Endothelial cell of umbilical vein (primary cell): ENCODE measurements around the gene JCHAIN. TPM values are rescaled to one million over a fixed set of nuclear protein-coding genes. Genes with fewer than 3 reads are reported as not detected.

Experiments
- BruUV-seq: library from RNA; stranded (reverse); fragments of 400-500 nt; replicated peaks from 2 replicates; lab custom pipeline; 2021; lab: Mats Ljungman, UMichigan
- CTCF ChIA-PET: fragments of 300-600, 350-600 bp; sonication (Branson Sonifier 250); formaldehyde crosslinking; loops from one replicate; lab custom pipeline; 2021; ENCODE audit warnings: antibody characterized with exemption, inconsistent platforms; lab: Charles Lee
- POLR2A ChIA-PET: fragments of 300-600, 350-600 bp; sonication (Branson Sonifier 250); formaldehyde crosslinking; loops from one replicate; lab custom pipeline; 2021; ENCODE audit warnings: antibody characterized with exemption, inconsistent platforms; lab: Charles Lee
- DNase-seq: peaks from one replicate; pipeline ENCODE4 v3.0.0-alpha.2; 2011; ENCODE audit warnings: low read depth, low spot score
- FAIRE-seq: peaks from 2 replicates; lab custom pipeline; 2011; peaks lifted over from hg19 to GRCh38; lab: Jason Lieb, UNC
- H2AFZ ChIP-seq: 2 replicates; pipeline ENCODE4 v1.6.0; 2012; ENCODE audit warnings: low read depth, low read length, control low read depth, inconsistent platforms
- H3K27ac ChIP-seq: 2 replicates; pipeline ENCODE4 v1.5.1; 2011; ENCODE audit warnings: low read depth, mild to moderate bottlenecking, control low read depth, low read length, moderate library complexity; ENCODE audit not compliant: insufficient read depth
- H3K27me3 ChIP-seq, 2 experiments: 2 replicates each; pipeline versions ENCODE4 v1.6.0 to v1.6.1; 2011; ENCODE audit warnings: low read length in 2 of 2, mixed read lengths in 1 of 2; ENCODE audit not compliant: control insufficient read depth in 2 of 2, insufficient read depth in 2 of 2
- H3K36me3 ChIP-seq, 2 experiments: 2 replicates in 1 of 2; 3 replicates in 1 of 2; pipeline ENCODE4 v1.5.1; 2011; ENCODE audit warnings: low read length in 2 of 2, mild to moderate bottlenecking in 1 of 2, moderate library complexity in 1 of 2; ENCODE audit not compliant: control insufficient read depth in 2 of 2, insufficient read depth in 2 of 2; ENCODE audit errors: extremely low read depth in 1 of 2
- H3K4me1 ChIP-seq: 3 replicates; pipeline ENCODE4 v1.5.1; 2011; ENCODE audit warnings: mild to moderate bottlenecking, low read length; ENCODE audit not compliant: control insufficient read depth, insufficient read depth; ENCODE audit errors: extremely low read depth
- H3K4me2 ChIP-seq: 2 replicates; pipeline ENCODE4 v1.6.1; 2011; ENCODE audit warnings: low read length, control low read depth, mixed read lengths; ENCODE audit not compliant: insufficient read depth
- H3K4me3 ChIP-seq, 3 experiments: fragments of 200-600 bp in 1 of 3; sonication (generic), shearing (Covaris generic) in 1 of 3; replicated peaks in 1 of 3; 2 replicates each; pipeline ENCODE4 v1.5.1; 2011 to 2016; ENCODE audit warnings: control low read depth in 3 of 3, low read length in 3 of 3, mild to moderate bottlenecking in 2 of 3, inconsistent platforms in 1 of 3, low read depth in 1 of 3, moderate library complexity in 1 of 3; ENCODE audit not compliant: insufficient read depth in 1 of 3
- H3K79me2 ChIP-seq: 2 replicates; pipeline ENCODE4 v1.6.0; 2012; ENCODE audit warnings: low read length, inconsistent platforms; ENCODE audit not compliant: control insufficient read depth, insufficient read depth
- H3K9ac ChIP-seq: replicated peaks from 2 replicates; pipeline ENCODE3; 2011; ENCODE audit warnings: low read length, control low read depth; ENCODE audit not compliant: insufficient read depth; ENCODE audit errors: extremely low read depth
- H3K9me1 ChIP-seq: replicated peaks from 3 replicates; pipeline ENCODE4 v1.6.0; 2011; ENCODE audit warnings: mild to moderate bottlenecking, low read length; ENCODE audit not compliant: control insufficient read depth, insufficient read depth; ENCODE audit errors: extremely low read depth
- H3K9me3 ChIP-seq: replicated peaks from 2 replicates; pipeline ENCODE4 v1.5.1; 2012; ENCODE audit warnings: low read length, inconsistent platforms; ENCODE audit not compliant: control insufficient read depth, insufficient read depth
- H4K20me1 ChIP-seq: replicated peaks from 2 replicates; pipeline ENCODE3; 2011; ENCODE audit warnings: mild to moderate bottlenecking, low read length; ENCODE audit not compliant: control insufficient read depth, insufficient read depth; ENCODE audit errors: extremely low read depth
- EZH2 ChIP-seq: IDR thresholded peaks from 2 replicates; pipeline ENCODE4 v1.6.1; 2012; ENCODE audit warnings: borderline replicate concordance, low read depth, mild to moderate bottlenecking, moderate library complexity, low read length, inconsistent platforms; ENCODE audit not compliant: severe bottlenecking
- FOS ChIP-seq: IDR thresholded peaks from 2 replicates; pipeline ENCODE4 v1.6.1; 2011; ENCODE audit warnings: mild to moderate bottlenecking, low read length, moderate library complexity, borderline replicate concordance; ENCODE audit not compliant: insufficient read depth
- GATA2 ChIP-seq: IDR thresholded peaks from 2 replicates; pipeline ENCODE4 v1.7.0; 2011; ENCODE audit warnings: low read depth, mild to moderate bottlenecking, moderate library complexity, mixed read lengths, low read length; ENCODE audit not compliant: insufficient read length, insufficient read depth
- JUN ChIP-seq: IDR thresholded peaks from 2 replicates; pipeline ENCODE4 v1.6.1; 2011; ENCODE audit warnings: borderline replicate concordance, low read depth; ENCODE audit not compliant: insufficient read length, insufficient read depth
- MYC ChIP-seq: IDR thresholded peaks from one replicate; pipeline ENCODE4 v1.6.1; 2011; ENCODE audit warnings: mild to moderate bottlenecking, low read depth, low read length
- POLR2A ChIP-seq: IDR thresholded peaks from 2 replicates; pipeline ENCODE4 v1.6.1; 2012; ENCODE audit warnings: low read depth, mild to moderate bottlenecking, control low read depth, low read length
- POLR2AphosphoS5 ChIP-seq: IDR thresholded peaks from 2 replicates; pipeline ENCODE4 v1.6.1; 2012; ENCODE audit warnings: low read depth, mild to moderate bottlenecking, control low read depth, low read length, moderate library complexity; ENCODE audit not compliant: insufficient read depth
- dilution Hi-C: fragments of 300-500 bp; cut with MboI; formaldehyde crosslinking; loops from one replicate; pipeline ENCODE4 v1.15.0; 2019; ENCODE audit warnings: low sequenced_read_pairs; ENCODE audit not compliant: extremely low pct_ligation_motif_present
- intact Hi-C: fragments of 100-400 bp; cut with micrococcal nuclease; formaldehyde crosslinking; loops from one replicate; pipeline ENCODE4 v1.10.0; 2022
- polyA plus RNA-seq, 4 experiments: library from polyadenylated mRNA; depleted of rRNA in 3 of 4; stranded (reverse) in 3 of 4; unstranded in 1 of 4; fragments of >200 nt; gene quantifications; 2 replicates each; pipeline versions ENCODE4 v1.2.1 to v1.2.3, GENCODE V29; 2011 to 2012; ENCODE audit warnings: missing spikeins in 1 of 4
- total RNA-seq: library from RNA; stranded (reverse); gene quantifications from 2 replicates; pipeline ENCODE4 v1.2.3, GENCODE V29; 2021
- TF ChIP-seq, protein P1 (sequence below): IDR thresholded peaks from 2 replicates; pipeline ENCODE4 v1.6.1; 2011; ENCODE audit not compliant: insufficient read depth, insufficient read length
- TF ChIP-seq, protein P2 (sequence below), 2 donors: IDR thresholded peaks; 1 replicate in 1 of 2; 2 replicates in 1 of 2; pipeline ENCODE4 v1.5.1; 2011; ENCODE audit warnings: low read length in 2 of 2, mild to moderate bottlenecking in 2 of 2, moderate library complexity in 2 of 2, control low read depth in 1 of 2, inconsistent platforms in 1 of 2, low read depth in 1 of 2; ENCODE audit not compliant: insufficient read depth in 1 of 2; ENCODE audit errors: extremely low read depth in 1 of 2

JCHAIN gene
- total and polyA plus RNA-seq, 2 donors (not counting 3 experiments of a cell fraction or from before 2014, with no cell fraction given), result not detected

DNA sequence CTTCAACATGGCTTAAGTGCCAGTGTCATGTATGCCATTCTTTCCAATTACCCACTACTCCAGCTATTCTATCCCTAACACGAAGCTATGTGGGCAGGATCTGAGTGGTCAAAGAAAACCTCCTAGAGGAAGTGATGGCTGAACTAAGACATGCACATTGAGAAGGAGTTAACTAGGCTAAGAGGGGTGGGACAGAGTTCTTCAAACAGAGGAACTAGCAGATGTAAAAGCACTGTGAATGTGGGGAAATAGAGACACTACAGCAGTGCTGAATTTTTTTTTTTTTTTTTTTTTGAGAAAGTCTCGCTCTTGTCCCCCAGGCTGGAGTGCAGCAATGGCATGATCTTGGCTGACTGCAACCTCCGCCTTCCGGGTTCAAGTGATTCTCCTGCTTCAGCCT, 6.2 kb downstream of the JCHAIN start:
- Histone ChIP-seq H4K20me1 (no peaks in the 10 kb centered on the region), H3K4me3 (no peak overlapping the region), H3K4me1 (no peaks in the 10 kb centered on the region), H3K9me3 (no peaks in the 10 kb centered on the region), H3K27ac (no peak overlapping the region), H3K4me2 (no peak overlapping the region), H3K36me3 (no peaks in the 10 kb centered on the region), H3K27me3 (peaks cover 0 to 2% of the 10 kb centered on the region in 2 experiments), H3K9ac (no peak overlapping the region), H2AFZ (no peak overlapping the region), H3K9me1 (no peaks in the 10 kb centered on the region), H3K79me2 (no peaks in the 10 kb centered on the region)
- BruUV-seq, result no TSS peak
- intact Hi-C loops (no loop called here), dilution Hi-C loops (no loop called here)
- no peak for FAIRE-seq
- CTCF ChIA-PET, result interaction anchor here (1.0 kb wide), 1 partner anchor 8 kb away, joined by 5 read pairs; no protein-coding TSS in a partner anchor
- DNase-seq, result no peak
- TF ChIP-seq, protein P1, sequence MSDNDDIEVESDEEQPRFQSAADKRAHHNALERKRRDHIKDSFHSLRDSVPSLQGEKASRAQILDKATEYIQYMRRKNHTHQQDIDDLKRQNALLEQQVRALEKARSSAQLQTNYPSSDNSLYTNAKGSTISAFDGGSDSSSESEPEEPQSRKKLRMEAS, result no peak
- TF ChIP-seq, protein P2, sequence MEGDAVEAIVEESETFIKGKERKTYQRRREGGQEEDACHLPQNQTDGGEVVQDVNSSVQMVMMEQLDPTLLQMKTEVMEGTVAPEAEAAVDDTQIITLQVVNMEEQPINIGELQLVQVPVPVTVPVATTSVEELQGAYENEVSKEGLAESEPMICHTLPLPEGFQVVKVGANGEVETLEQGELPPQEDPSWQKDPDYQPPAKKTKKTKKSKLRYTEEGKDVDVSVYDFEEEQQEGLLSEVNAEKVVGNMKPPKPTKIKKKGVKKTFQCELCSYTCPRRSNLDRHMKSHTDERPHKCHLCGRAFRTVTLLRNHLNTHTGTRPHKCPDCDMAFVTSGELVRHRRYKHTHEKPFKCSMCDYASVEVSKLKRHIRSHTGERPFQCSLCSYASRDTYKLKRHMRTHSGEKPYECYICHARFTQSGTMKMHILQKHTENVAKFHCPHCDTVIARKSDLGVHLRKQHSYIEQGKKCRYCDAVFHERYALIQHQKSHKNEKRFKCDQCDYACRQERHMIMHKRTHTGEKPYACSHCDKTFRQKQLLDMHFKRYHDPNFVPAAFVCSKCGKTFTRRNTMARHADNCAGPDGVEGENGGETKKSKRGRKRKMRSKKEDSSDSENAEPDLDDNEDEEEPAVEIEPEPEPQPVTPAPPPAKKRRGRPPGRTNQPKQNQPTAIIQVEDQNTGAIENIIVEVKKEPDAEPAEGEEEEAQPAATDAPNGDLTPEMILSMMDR (IDR thresholded peaks at IDR 0.05; ENCODE audit: extremely low read depth in 1 of 2, insufficient read depth in 1 of 2, low read depth in 1 of 2, low read length in 2 of 2), result no peak
- TF ChIP-seq FOS, result no peak
- no peak for TF ChIP-seq MYC
- no peak for TF ChIP-seq GATA2
- TF ChIP-seq EZH2, result no peak
- no peak for TF ChIP-seq JUN
- no peak for TF ChIP-seq POLR2A
- TF ChIP-seq POLR2AphosphoS5, result no peak
- POLR2A ChIA-PET, result no interaction called here
